Measurements from ENCODE around the gene GPATCH3.
A peak's percentile ranks its signal among the peaks of the same experiment; 100 is the strongest.
"Not testable (repeated sequence)": the region's sequence is repeated elsewhere in the genome, so short reads cannot be mapped to it uniquely, and the experiment has no call there.

Gene GPATCH3, protein sequence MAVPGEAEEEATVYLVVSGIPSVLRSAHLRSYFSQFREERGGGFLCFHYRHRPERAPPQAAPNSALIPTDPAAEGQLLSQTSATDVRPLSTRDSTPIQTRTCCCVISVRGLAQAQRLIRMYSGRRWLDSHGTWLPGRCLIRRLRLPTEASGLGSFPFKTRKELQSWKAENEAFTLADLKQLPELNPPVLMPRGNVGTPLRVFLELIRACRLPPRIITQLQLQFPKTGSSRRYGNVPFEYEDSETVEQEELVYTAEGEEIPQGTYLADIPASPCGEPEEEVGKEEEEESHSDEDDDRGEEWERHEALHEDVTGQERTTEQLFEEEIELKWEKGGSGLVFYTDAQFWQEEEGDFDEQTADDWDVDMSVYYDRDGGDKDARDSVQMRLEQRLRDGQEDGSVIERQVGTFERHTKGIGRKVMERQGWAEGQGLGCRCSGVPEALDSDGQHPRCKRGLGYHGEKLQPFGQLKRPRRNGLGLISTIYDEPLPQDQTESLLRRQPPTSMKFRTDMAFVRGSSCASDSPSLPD

DNA sequence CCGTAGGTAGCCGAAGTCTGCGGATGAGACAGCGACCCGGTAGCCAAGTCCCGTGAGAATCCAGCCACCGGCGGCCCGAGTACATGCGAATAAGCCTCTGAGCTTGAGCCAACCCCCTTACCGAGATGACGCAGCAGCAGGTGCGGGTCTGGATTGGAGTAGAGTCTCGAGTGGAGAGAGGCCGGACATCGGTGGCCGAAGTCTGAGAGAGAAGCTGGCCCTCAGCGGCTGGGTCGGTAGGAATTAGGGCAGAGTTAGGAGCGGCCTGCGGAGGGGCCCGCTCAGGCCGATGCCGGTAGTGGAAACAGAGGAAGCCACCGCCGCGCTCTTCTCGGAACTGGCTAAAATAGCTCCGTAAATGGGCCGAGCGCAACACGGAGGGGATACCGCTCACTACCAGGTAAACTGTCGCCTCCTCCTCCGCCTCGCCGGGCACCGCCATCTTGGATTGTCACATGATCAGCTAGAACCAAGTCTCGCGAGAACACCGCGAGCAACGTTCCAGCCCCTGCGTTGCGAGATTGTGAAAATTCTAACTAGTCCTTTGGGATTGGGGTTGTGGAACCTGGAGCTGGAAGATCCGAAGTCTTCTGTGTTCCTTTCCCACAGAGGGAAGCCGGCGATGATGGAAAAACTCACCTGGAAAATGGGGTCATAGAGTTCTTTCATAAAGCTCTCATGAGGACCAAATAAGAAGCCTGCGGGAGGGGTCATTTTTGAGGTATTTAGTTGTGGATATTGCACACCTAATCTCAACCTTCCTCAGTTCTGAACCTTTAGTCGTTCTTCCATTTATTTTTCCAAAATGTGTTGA, at the start of gene GPATCH3:
Gene GPATCH3 (minus strand): TSS at position 467 of the 814 bp plus-strand sequence. CDS start 25 bp downstream, at position 442.
- no peaks in the 10 kb centered on the region for H3K9me3 ChIP-seq (ENCODE audit: control insufficient read depth, insufficient read depth, low read length)
- H3K9ac ChIP-seq (ENCODE audit: low read depth, low read length): peak within 1 kb of the TSS; percentile 97
- H3K4me1 ChIP-seq (ENCODE audit: insufficient read depth, low read length): peaks cover 5% of the 10 kb centered on the region; the same call in 1 of the 2 replicates
- H3K36me3 ChIP-seq (ENCODE audit: insufficient read depth, low read length): no peaks in the 10 kb centered on the region

DNA sequence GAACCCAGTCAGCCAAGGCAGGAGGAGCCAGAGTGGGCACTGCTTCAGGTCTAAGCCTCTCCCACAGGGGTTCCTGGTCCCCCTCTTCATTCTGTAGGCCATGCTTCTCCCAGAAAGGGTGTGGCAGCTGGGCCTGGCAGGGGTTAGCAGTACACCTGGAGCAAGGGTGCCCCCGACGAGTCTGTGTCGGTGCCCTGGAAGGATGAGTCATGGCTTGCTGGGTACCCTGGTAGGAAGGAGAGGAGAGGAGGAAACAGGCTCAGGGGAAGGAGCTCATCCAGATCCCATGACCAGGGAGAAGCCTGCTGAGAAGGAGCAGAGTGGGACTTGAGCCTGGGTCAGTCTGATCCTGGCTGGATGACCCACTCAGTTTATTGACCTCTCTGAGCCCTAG, 49.7 kb upstream of the GPATCH3 start:
- no peak overlapping the region for H3K9ac ChIP-seq (ENCODE audit: low read depth, low read length)
- no peaks in the 10 kb centered on the region for H3K4me1 ChIP-seq (ENCODE audit: insufficient read depth, low read length)
- peaks cover 9% of the 10 kb centered on the region for H3K36me3 ChIP-seq (ENCODE audit: insufficient read depth, low read length)
- H3K9me3 ChIP-seq (ENCODE audit: control insufficient read depth, insufficient read depth, low read length): no peaks in the 10 kb centered on the region

DNA sequence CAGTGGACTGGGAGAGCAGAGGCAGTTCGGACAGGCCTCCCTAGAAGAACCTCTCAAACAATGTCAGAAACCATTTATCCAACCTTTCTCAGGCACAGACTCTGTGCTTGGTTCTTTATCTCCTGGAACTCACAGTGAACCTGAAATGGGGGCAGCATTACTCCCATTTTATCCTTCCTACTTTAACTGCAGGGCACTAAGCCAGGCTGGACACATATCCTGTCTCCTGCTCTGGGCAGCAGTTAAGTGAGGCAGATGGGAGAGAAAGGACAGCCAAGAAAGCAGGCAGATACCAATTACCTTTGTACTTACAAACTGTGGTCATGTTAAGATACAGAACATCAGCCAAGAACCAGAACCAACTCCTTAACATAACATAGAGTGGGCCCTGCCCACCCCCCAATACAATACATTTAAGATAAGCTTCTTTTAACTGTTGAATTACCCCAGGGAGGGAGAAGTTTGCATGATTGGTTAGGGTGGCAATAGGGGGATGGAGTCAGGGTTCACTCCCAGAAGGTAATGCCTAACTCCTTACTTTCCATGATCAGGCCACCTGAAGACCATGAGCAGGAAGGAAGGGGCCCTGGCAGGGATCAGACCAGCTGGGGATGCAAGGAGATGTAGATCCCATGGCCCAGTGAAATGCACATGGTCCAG, 49.1 kb upstream of the GPATCH3 start:
- H3K4me1 ChIP-seq (ENCODE audit: insufficient read depth, low read length): no peaks in the 10 kb centered on the region
- no peak overlapping the region for H3K9ac ChIP-seq (ENCODE audit: low read depth, low read length)

DNA sequence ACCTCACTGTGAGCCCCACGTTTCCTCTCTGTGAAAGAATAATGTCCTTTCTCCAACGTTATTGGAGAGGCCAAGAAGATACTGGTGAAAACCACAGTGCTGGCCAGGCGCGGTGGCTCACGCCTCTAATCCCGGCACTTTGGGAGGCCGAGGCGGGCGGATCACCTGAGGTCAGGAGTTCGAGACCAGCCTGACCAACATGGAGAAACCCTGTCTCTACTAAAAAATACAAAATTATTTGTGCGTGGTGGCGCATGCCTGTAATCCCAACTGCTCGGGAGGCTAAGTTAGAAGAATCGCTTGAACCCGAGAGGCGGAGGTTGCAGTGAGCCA, 48.4 kb upstream of the GPATCH3 start:
- H3K9me3 ChIP-seq (ENCODE audit: control insufficient read depth, insufficient read depth, low read length); H3K36me3 ChIP-seq (ENCODE audit: insufficient read depth, low read length); H3K9ac ChIP-seq (ENCODE audit: low read depth, low read length); H3K4me1 ChIP-seq (ENCODE audit: insufficient read depth, low read length): not testable (repeated sequence)

More for the DNA sequence above, 49.1 kb upstream of the GPATCH3 start:
- Histone ChIP-seq H3K36me3 (ENCODE audit: insufficient read depth, low read length) (peaks cover 9% of the 10 kb centered on the region), H3K9me3 (ENCODE audit: control insufficient read depth, insufficient read depth, low read length) (no peaks in the 10 kb centered on the region)

DNA sequence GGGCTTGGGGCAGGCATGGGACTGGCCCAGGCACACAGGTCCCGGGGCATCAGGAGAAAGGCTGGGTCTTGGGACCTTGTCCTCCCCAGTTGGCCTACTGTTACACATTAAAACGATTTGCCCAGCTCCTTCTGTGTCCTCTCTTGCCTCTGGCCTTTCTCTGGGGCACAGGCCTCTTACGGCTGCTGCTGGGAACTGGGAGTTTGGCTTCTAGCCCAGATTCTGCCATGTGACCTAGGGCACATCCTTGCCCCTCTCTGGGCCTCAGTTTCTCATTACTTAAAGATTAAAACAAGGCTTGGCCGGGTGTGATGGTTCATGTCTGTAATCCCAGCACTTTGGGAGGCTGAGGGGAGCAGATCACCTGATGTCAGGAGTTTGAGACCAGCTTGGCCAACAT, 46.0 kb upstream of the GPATCH3 start:
- Histone ChIP-seq H3K9ac (ENCODE audit: low read depth, low read length) (no peak overlapping the region), H3K4me1 (ENCODE audit: insufficient read depth, low read length) (no peaks in the 10 kb centered on the region), H3K9me3 (ENCODE audit: control insufficient read depth, insufficient read depth, low read length) (no peaks in the 10 kb centered on the region), H3K36me3 (ENCODE audit: insufficient read depth, low read length) (peaks cover 25% of the 10 kb centered on the region)

DNA sequence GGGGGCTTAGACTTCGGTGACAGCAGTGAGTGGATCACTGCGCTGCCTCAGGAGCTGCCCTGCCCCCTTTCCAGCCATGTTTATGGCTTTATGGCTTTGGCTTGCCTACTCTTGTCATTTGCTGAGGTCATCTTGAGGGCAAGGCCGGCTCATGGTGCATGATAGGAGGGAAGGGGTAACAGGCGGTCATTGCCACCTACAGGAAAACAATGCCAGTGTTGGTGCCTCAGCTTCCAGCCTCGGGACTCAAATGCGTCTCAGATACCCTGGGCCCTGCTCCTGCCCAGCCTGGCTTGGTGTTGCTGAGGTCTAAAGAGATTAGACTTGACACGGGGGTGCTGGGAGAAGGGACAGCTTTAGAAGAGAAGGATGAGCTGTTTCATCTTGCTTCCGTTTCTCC, 45.5 kb upstream of the GPATCH3 start:
- no peak overlapping the region for H3K9ac ChIP-seq (ENCODE audit: low read depth, low read length)
- H3K9me3 ChIP-seq (ENCODE audit: control insufficient read depth, insufficient read depth, low read length): no peaks in the 10 kb centered on the region
- no peaks in the 10 kb centered on the region for H3K4me1 ChIP-seq (ENCODE audit: insufficient read depth, low read length)
- peaks cover 25% of the 10 kb centered on the region for H3K36me3 ChIP-seq (ENCODE audit: insufficient read depth, low read length)

DNA sequence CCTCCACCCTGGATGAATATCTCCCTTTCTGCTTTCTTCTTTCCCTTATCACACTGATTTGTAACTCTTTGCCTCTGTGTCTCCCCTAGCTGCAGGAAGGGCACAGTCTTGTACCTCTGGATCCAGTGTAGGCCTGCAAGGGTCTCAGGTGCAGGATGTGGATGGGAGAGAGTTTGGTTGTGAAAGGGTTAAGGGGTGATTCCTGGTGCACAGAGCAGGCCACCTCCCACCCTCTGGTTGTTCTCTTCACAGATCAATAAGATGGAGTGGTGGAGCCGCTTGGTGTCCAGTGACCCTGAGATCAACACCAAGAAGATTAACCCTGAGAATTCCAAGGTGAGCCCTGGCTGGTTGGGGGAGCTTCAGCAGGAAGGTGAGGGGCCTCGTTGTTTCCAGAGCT, 44.9 kb upstream of the GPATCH3 start:
- Histone ChIP-seq H3K36me3 (ENCODE audit: insufficient read depth, low read length) (peaks cover 25% of the 10 kb centered on the region), H3K9me3 (ENCODE audit: control insufficient read depth, insufficient read depth, low read length) (no peaks in the 10 kb centered on the region), H3K4me1 (ENCODE audit: insufficient read depth, low read length) (no peaks in the 10 kb centered on the region)

DNA sequence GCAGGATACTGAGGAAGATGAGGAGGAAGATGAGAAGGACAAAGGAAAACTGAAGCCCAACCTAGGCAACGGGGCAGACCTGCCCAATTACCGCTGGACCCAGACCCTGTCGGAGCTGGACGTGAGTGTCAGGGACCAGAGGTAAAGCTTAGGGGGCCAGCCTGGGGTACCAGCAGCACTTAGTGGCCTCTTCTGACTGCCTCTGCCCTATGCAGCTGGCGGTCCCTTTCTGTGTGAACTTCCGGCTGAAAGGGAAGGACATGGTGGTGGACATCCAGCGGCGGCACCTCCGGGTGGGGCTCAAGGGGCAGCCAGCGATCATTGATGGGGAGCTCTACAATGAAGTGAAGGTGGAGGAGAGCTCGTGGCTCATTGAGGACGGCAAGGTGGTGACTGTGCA, 42.4 kb upstream of the GPATCH3 start:
- Histone ChIP-seq H3K36me3 (ENCODE audit: insufficient read depth, low read length) (peaks cover 28% of the 10 kb centered on the region), H3K9ac (ENCODE audit: low read depth, low read length) (no peak overlapping the region), H3K4me1 (ENCODE audit: insufficient read depth, low read length) (no peaks in the 10 kb centered on the region), H3K9me3 (ENCODE audit: control insufficient read depth, insufficient read depth, low read length) (no peaks in the 10 kb centered on the region)

More for the DNA sequence above, 44.9 kb upstream of the GPATCH3 start:
- no peak overlapping the region for H3K9ac ChIP-seq (ENCODE audit: low read depth, low read length)

DNA sequence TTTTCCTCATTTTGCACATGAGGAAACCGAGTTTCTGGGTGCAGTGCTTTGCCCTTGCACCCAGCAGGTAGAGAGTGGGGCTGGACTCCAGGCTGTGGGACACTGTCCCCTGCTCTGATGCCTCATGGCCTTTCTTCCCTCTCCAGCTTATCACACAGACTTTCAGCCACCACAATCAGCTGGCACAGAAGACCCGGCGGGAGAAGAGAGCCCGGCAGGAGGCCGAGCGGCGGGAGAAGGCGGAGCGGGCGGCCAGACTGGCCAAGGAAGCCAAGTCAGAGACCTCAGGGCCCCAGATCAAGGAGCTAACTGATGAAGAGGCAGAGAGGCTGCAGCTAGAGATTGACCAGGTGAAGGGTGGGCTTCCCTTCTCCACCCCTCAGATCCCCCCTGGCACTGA, 41.0 kb upstream of the GPATCH3 start:
- Histone ChIP-seq H3K36me3 (ENCODE audit: insufficient read depth, low read length) (peaks cover 31% of the 10 kb centered on the region), H3K9me3 (ENCODE audit: control insufficient read depth, insufficient read depth, low read length) (no peaks in the 10 kb centered on the region), H3K4me1 (ENCODE audit: insufficient read depth, low read length) (0 out of 2 replicates have a peak, but pooled peaks cover 4% of the 10 kb centered on the region), H3K9ac (ENCODE audit: low read depth, low read length) (no peak overlapping the region)

DNA sequence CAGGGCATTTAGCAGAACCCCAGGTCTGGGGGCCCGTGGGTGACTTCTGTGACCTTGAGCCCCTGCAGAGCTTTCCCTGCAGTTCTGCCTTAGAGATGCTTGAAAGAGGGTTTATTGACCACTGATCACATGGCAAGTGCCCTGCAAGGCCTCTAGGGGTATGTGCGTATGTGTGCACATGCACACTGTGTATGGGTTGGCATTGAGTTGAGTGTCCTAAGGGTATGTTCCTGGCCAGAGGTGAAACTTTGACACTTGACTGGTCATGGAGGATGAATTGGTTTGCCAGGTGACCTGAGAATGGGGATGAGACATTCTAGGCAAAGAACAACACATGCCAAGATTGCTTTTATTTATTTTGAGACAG, 38.4 kb upstream of the GPATCH3 start:
- 0 out of 2 replicates have a peak, but pooled peaks cover 4% of the 10 kb centered on the region for H3K4me1 ChIP-seq (ENCODE audit: insufficient read depth, low read length)
- peaks cover 22% of the 10 kb centered on the region for H3K36me3 ChIP-seq (ENCODE audit: insufficient read depth, low read length)
- H3K9me3 ChIP-seq (ENCODE audit: control insufficient read depth, insufficient read depth, low read length): no peaks in the 10 kb centered on the region
- no peak overlapping the region for H3K9ac ChIP-seq (ENCODE audit: low read depth, low read length)

DNA sequence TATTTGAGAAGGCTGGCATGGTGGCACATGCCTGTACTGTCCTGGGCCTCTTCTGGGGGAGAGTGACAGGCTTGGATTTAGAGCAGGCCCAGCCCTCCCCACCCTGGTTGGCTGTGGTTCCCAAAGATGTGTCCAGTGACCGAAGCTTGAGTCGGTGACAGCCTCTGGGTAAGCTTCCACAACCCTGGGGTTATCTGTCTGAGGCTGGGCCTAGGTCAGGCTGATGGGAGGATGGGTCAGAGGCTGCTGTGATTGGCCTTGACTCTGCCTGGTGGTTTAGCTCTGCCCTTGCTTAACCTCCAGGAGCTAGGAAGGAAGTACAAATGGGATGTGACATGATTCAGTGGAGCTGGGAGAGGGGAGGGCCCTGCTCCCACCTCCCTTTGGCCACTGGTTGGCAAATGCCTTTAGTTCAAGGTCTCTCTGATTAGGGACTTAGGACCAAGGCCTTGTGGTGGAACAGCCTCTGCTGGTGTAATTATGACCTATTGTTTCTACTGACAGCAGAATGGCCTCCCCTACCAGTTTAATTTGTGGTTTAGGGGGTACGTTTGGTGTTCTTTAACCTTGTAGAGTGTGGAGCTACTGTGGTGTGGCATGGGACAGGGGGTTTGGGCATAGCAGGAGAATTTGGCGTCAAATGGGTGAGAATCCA, 37.9 kb upstream of the GPATCH3 start:
- H3K4me1 ChIP-seq (ENCODE audit: insufficient read depth, low read length): 0 out of 2 replicates have a peak, but pooled peaks cover 4% of the 10 kb centered on the region
- H3K9me3 ChIP-seq (ENCODE audit: control insufficient read depth, insufficient read depth, low read length): no peaks in the 10 kb centered on the region
- H3K36me3 ChIP-seq (ENCODE audit: insufficient read depth, low read length): peaks cover 17% of the 10 kb centered on the region
- no peak overlapping the region for H3K9ac ChIP-seq (ENCODE audit: low read depth, low read length)

DNA sequence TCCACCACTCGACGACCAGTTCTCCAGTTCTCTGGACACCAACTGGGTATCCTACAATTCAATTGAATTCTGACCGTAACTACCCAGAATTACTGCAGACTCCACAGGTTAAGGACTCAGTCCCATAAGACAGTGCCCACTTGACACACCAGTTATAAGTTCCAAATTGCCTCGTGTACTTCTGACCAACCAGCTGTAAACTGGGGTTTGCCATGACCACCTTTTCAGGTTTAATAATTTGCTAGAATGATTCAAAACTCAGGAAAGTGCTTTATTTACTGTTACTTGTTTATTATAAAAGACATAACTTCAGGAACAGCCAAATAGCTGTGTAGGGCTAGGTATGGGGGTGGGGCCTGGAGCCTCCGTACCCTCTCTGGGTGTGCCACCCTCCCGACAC, 36.6 kb upstream of the GPATCH3 start:
- Histone ChIP-seq H3K9ac (ENCODE audit: low read depth, low read length) (no peak overlapping the region), H3K4me1 (ENCODE audit: insufficient read depth, low read length) (0 out of 2 replicates have a peak, but pooled peaks cover 4% of the 10 kb centered on the region), H3K36me3 (ENCODE audit: insufficient read depth, low read length) (peaks cover 8% of the 10 kb centered on the region; the same call in 1 of the 2 replicates), H3K9me3 (ENCODE audit: control insufficient read depth, insufficient read depth, low read length) (no peaks in the 10 kb centered on the region)

DNA sequence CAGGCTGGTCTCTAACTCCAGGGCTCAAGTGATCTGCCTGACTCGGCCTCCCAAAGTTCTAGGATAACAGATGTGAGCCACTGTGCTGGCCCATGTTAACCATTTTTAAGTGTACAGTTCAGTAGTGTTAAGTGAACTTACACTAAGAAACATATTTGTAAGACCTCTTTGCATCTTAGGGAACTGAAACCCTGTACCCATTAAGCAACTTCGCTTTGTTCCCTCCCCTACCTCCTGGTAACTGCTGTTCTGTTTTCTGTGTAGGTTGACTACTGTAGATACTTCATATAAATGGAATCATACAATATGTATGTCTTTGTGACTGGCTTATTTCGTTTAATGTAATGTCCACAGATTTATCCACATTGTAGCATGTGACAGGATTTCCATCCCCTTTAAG, 32.3 kb upstream of the GPATCH3 start:
- Histone ChIP-seq H3K9ac (ENCODE audit: low read depth, low read length) (no peak overlapping the region), H3K9me3 (ENCODE audit: control insufficient read depth, insufficient read depth, low read length) (no peaks in the 10 kb centered on the region), H3K36me3 (ENCODE audit: insufficient read depth, low read length) (peaks cover 17% of the 10 kb centered on the region), H3K4me1 (ENCODE audit: insufficient read depth, low read length) (0 out of 2 replicates have a peak, but pooled peaks cover 4% of the 10 kb centered on the region)

DNA sequence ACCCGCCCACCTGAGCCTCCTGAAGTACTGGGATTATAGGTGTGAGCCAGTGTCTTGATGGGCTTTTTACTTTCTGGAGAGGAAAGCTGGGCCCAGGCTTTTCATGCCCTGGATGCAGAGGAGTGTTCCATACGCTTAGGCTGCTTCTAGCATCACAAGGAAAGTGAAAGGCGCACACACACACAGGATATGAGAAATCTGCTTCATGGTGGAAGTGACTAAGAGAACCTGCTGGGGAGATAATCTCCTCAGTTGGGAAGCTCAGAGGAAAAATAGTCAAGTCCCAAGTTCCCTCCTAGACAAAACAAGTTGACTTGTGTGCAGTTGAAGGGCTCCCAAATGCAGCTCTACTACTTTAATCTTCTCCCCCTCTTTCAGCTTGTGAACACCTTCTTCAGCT, 23.4 kb upstream of the GPATCH3 start:
- no peak overlapping the region for H3K9ac ChIP-seq (ENCODE audit: low read depth, low read length)
- H3K36me3 ChIP-seq (ENCODE audit: insufficient read depth, low read length): peaks cover 21% of the 10 kb centered on the region
- H3K9me3 ChIP-seq (ENCODE audit: control insufficient read depth, insufficient read depth, low read length): no peaks in the 10 kb centered on the region
- H3K4me1 ChIP-seq (ENCODE audit: insufficient read depth, low read length): peaks cover 8% of the 10 kb centered on the region

Data from ES-I3 (cell line).